ENCODE measurements around the gene HYOU1.

DNA sequence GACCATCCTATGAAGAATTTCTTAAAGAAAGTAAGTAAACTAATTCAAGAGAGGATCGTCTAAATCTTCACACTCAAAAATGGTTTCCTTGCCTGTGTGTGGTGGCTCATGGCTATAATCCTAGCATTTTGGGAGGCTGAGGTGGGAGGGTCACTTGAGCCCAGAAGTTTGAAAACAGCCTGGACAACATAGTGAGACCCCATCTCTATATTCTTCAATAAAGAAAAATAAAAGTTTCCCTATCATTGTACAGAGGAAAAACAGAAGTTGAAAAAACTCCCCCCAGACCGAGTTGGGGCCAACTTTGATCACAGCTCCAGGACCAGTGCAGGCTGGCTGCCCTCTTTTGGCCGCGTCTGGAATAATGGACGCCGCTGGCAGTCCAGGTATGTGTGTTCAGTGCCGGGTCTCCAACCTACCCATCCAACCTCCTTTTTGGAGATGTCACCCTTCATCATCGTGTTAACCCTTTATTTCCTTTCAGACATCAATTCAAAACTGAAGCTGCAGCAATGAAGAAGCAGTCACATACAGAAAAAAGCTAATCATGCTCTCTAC lies 41.9 kb downstream of the HYOU1 start:
- TF ChIP-seq CTCF (IDR thresholded peaks at IDR 0.05) (peak in 1 of 5 experiments; percentile 3), POLR2A (IDR thresholded peaks at IDR 0.05) (no peak)
